Ectodermal cell (in vitro differentiated cells): ENCODE results near the gene FBXL14.

Experiments used
- H3K27ac ChIP-seq: 2 replicates; pipeline ENCODE4 v1.7.0; 2013; ENCODE audit warnings: mild to moderate bottlenecking, low read depth, low read length; ENCODE audit not compliant: insufficient read depth, poor library complexity, severe bottlenecking
- H3K27me3 ChIP-seq: 2 replicates; pipeline ENCODE4 v1.7.0; 2013; ENCODE audit warnings: mild to moderate bottlenecking, low read length; ENCODE audit not compliant: insufficient read depth, control insufficient read depth, poor library complexity, severe bottlenecking
- H3K36me3 ChIP-seq: one replicate; pipeline ENCODE4 v1.7.0; 2013; ENCODE audit warnings: low read length; ENCODE audit not compliant: control insufficient read depth, insufficient read depth
- H3K4me1 ChIP-seq: one replicate; pipeline ENCODE4 v1.7.0; 2013; ENCODE audit warnings: low read length; ENCODE audit not compliant: control insufficient read depth, insufficient read depth
- H3K4me3 ChIP-seq: 2 replicates; pipeline ENCODE4 v1.7.0; 2013; ENCODE audit warnings: low read depth, low read length, control low read depth; ENCODE audit not compliant: insufficient read depth
- H3K9me3 ChIP-seq: 2 replicates; pipeline ENCODE4 v1.7.0; 2013; ENCODE audit warnings: mild to moderate bottlenecking, low read length, moderate library complexity; ENCODE audit not compliant: control insufficient read depth
- WGBS, 2 experiments: methylation state at CpG; one replicate each; pipeline ENCODE4 v1.1.7; 2013; ENCODE audit warnings: missing lambda C conversion rate in 2 of 2; 5-methylcytosine and 5-hydroxymethylcytosine counted together

Gene FBXL14

DNA sequence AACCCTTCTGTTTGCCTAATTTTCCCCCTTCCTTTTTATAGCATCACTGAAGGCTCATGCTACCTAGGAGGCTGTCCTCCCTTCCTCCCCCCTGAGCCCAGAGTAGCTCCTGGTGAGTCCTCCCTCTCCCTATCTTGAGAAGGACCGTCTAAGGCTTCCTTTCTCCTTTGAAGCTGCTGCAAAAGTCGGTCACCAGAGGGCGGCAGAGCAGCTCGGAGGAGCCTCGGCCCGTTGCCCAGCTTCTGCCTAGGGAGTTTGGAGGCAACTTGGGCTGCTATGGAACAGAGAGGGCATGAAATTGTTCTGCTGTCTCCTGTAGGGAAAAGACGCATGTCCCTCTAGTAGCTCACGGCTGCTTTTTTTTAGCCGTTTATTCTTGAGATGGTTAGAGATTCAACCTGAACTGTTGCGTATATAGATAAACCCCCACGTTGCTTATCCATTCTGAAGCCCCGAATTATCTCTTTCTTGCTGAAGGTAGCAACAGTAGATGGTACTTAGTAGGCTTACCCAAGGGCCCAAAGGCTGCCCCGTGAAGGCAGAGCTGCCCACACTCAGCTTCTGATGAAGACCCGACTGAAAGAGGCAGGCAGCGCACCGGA, 40.3 kb upstream of the FBXL14 start:
- Histone ChIP-seq H3K27me3 (peaks cover 41% of the 10 kb centered on the region), H3K9me3 (no peaks in the 10 kb centered on the region), H3K4me1 (peaks cover 27% of the 10 kb centered on the region), H3K4me3 (no peak overlapping the region), H3K27ac (no peak overlapping the region), H3K36me3 (no peaks in the 10 kb centered on the region)
- WGBS, 2 experiments: 48 to 51% methylated on average over 16 of the region's 16 CpGs

DNA sequence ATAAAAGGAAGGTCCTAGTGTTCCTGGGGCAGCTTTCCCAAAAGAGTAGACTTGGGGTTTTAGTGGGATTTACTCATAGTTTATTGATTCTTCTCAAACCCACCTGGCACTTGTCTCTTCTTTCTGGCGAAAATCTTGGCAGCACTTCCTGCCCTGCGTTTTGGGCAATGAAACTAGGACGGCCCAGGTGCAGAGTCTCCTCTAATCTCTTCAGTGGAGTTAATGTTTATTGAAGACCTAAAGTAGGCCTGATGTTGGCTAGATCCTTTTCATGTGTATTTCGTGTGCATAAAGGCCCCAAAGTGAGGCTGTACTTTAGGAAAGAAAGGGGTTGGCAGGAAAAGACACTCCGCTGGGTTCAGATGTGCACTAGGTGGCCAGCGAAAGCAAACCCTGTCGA, 39.8 kb upstream of the FBXL14 start:
- Histone ChIP-seq H3K4me3 (no peak overlapping the region), H3K4me1 (peaks cover 33% of the 10 kb centered on the region), H3K9me3 (no peaks in the 10 kb centered on the region), H3K27me3 (peaks cover 46% of the 10 kb centered on the region), H3K27ac (no peak overlapping the region), H3K36me3 (no peaks in the 10 kb centered on the region)
- 75 to 77% methylated on average over 7 of the region's 7 CpGs for WGBS, 2 experiments

DNA sequence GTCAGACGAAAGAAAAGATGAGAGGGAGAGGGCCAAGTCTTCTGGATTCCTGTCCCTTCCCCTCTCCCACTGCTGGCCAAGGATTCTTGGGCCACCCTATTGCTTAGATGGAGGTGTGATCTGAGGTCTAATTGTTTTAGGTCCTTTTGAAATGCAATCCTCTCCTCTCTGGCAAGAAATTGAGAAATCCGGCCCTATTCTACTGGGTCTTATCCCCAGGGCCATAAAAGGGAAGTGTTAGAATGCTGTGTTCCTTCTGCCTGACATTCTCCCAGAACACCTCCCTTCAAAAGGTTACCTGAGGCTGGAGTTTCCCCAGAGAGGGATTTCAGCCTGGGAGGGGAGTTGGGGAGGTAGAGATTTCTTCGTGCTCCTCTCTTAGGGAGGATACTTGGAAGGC, 39.1 kb upstream of the FBXL14 start:
- 36 to 46% methylated on average over 1 to 3 of the region's 3 CpGs for WGBS, 2 experiments
- H3K4me1 ChIP-seq: peaks cover 38% of the 10 kb centered on the region
- H3K36me3 ChIP-seq: no peaks in the 10 kb centered on the region
- H3K9me3 ChIP-seq: no peaks in the 10 kb centered on the region
- peaks cover 53% of the 10 kb centered on the region for H3K27me3 ChIP-seq
- no peak overlapping the region for H3K4me3 ChIP-seq
- H3K27ac ChIP-seq: no peak overlapping the region

DNA sequence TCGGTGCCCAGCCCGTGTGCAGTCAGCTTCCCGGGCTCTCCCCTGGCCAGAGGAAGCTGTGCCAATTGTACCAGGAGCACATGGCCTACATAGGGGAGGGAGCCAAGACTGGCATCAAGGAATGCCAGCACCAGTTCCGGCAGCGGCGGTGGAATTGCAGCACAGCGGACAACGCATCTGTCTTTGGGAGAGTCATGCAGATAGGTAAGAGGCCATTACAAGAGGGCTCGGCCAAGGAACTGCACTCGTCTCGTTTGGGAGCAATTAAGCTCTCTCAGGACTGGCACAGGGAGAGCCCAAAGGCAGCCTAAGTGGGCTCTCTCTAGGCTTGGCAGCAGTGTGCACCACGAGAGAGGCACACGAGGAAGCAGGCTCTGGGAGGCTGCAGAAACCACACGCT, 38.3 kb upstream of the FBXL14 start:
- peaks cover 61% of the 10 kb centered on the region for H3K27me3 ChIP-seq
- WGBS, 2 experiments: 89 to 90% methylated on average over 14 of the region's 14 CpGs
- no peak overlapping the region for H3K27ac ChIP-seq

DNA sequence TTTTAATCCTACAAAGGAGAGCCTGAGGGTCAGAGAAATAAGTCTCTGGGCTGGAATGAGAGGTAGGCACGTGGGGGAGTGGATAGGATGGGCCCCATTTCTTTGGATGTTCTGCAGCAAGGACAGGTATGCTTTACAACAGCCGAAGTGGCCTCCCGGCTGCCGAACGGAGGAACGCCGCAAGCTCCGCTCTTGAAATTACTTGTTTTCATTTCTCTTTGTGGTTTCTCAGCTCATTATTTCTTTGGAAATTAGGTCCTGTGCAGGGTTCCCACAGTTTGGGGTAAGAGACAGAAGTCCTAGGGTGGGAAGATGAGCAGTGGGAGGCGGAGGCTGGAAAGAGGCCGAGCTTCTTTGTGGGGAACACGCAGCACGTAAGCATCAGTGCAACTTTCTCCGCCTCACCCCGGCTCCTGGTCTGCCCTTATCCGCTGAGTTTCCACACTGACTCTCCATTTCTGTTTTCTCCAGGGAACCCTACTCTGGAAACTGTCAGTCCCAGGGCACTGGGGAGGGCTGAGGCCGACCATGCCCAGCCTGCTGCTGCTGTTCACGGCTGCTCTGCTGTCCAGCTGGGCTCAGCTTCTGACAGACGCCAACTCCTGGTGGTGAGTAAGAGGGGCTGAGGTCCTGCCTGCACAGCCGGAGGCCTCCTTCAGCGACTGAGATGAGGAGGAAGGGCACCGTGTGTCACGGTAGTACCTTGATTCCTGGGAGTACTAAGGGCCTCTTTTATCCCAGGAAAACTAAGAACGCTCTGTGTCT, 36.6 kb upstream of the FBXL14 start:
- Histone ChIP-seq H3K27ac (no peak overlapping the region), H3K4me3 (peak overlapping the region; percentile 48), H3K27me3 (peaks cover 70% of the 10 kb centered on the region), H3K9me3 (no peaks in the 10 kb centered on the region), H3K36me3 (no peaks in the 10 kb centered on the region), H3K4me1 (peaks cover 38% of the 10 kb centered on the region)
- WGBS, 2 experiments: 8 to 10% methylated on average over 23 of the region's 23 CpGs

More for the DNA sequence above, 38.3 kb upstream of the FBXL14 start:
- H3K9me3 ChIP-seq: no peaks in the 10 kb centered on the region
- no peak overlapping the region for H3K4me3 ChIP-seq
- no peaks in the 10 kb centered on the region for H3K36me3 ChIP-seq
- peaks cover 38% of the 10 kb centered on the region for H3K4me1 ChIP-seq

DNA sequence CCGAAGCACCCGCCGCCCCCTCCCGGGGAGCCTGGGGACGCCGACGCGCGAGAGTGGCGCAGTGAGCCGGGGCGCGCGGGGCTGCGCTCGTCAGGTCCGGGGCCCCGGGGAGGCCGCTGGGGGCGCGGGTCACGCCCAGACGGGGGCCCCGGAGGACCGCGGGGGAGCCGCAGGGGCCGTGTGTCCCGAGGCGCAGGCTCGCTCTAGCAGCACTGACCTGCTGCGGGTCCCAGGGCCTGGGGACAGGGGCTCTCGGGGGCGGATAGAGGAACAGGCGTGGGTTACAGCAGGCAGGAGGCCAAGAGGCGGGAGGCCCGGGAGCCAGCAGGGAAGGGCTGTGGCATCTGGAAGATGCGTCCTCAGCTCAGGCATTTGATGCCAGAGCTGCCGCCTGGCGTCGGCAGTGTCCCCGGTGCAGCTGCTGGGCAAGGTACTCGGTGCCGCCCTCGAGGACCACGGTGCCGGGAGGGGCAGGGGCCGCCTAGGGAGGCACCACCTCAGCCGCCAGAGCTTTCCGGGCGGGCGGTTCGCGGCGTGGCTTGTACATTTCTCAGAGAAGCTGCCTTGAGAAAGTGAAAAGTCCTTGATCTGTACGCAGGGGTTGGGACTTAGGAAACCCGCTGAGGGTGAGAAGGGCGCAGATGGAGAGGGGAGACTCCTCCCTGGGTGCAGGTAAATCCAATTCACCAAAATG, 35.9 kb upstream of the FBXL14 start:
- no peaks in the 10 kb centered on the region for H3K36me3 ChIP-seq
- H3K27me3 ChIP-seq: peaks cover 70% of the 10 kb centered on the region
- peak overlapping the region; percentile 48 for H3K4me3 ChIP-seq
- H3K27ac ChIP-seq: no peak overlapping the region
- WGBS, 2 experiments: 1% methylated on average over 58 of the region's 58 CpGs
- H3K9me3 ChIP-seq: no peaks in the 10 kb centered on the region
- peaks cover 38% of the 10 kb centered on the region for H3K4me1 ChIP-seq

DNA sequence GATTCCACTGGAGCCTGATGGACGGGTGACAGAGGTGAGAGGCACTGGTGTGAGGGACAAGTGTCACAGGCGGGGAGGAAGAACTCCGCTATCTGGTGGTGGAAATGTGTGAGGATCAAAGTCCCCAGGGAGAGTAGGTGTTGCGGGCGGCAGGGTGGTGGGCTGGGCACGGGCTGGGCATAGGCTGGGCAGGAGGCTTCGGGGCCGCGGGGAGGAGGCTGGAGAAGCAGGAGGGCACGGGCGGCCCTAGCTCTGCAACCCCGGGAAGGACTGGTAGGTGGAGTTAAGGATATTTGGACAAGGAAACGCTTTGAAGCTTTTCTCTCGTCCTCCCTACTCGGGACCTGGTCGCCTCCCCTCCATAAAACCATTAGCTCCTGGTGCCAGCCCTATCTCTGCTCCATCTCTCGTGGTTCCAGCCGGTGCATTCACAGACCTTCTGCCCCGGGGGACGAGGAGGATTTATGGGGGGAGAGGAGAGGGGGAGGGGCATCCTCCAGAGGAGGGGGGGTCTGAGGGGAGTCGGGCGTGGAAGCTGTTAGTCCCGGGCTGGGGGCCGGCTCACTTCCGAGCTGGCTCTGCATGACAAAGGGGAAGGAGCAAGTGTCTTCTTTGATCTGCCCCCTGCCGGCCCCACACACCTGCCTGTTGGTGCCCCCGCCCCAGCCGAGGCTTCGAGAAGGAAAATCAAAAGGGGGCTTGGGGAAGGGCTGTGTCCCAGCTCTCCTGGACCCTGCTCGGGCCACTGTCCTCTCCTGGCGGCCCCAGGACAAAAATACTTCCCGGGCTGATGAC, 35.2 kb upstream of the FBXL14 start:
- Histone ChIP-seq H3K9me3 (no peaks in the 10 kb centered on the region), H3K4me3 (peak overlapping the region; percentile 48), H3K4me1 (peaks cover 38% of the 10 kb centered on the region), H3K27ac (no peak overlapping the region), H3K36me3 (no peaks in the 10 kb centered on the region), H3K27me3 (peaks cover 70% of the 10 kb centered on the region)
- 1% methylated on average over 28 to 32 of the region's 32 CpGs for WGBS, 2 experiments

DNA sequence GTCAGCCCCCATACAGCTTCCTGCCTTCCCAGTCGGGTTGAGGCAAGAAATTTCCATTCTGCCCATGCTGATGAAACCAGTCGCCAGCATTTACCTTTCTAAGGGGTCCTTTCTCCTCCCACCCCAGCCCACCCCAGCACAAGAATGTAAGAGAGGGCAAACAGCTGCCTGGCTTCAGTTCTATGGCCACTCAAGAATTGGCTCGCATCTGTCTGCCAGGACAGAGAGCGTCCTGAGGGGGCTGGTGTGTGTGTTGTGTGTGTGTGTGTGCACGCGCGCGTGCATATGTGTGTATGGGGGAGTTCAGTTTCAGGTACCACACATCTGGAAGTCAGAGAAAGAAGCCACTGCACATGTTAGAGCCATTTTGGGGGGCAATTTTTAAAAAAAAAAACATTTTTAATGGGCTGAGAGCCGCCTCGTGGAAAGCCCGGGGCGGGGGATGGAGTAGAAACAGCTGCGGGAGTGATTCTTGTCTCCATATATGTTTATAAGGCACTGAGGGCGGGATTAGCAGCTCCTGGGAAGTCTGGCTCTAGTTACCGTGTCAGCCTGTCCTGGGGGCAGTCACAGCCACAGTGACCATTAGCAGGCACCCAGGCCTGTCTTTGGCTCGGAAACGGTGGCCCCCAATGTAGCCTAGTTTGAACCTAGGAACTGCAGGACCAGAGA, 34.4 kb upstream of the FBXL14 start, which contains the start of gene WNT5B:
WNT5B (plus strand) TSS at position 566 of the 672 bp plus-strand sequence. CDS start 2,124 bp downstream, outside the sequence.
- WGBS, 2 experiments: 14 to 15% methylated on average over 17 of the region's 17 CpGs
- no peaks in the 10 kb centered on the region for H3K36me3 ChIP-seq
- H3K27ac ChIP-seq: no peak within 1 kb of the TSS
- H3K27me3 ChIP-seq: peaks cover 70% of the 10 kb centered on the region
- H3K4me3 ChIP-seq: peak within 1 kb of the TSS; percentile 48
- H3K9me3 ChIP-seq: no peaks in the 10 kb centered on the region
- peaks cover 35% of the 10 kb centered on the region for H3K4me1 ChIP-seq

DNA sequence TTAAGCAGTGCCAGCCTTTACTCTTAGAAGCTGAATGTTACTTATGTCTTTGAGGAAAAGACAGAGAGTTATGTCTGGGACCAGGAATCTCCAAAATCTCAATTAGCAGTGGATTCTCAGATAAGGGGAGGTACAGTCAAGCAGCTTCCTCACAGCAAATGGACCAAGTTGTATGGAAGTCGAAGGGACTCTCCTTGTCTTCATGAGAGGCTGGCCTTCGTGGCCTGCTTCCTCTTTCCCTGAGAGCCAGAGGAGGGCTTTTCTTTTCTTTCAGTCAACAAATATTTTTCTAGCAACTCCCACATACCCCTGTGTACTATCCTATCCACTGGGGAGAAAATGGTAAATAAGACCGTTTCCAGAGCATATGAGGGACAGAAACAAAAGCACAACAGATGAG, 28.0 kb upstream of the FBXL14 start:
- no peaks in the 10 kb centered on the region for H3K4me1 ChIP-seq
- WGBS, 2 experiments: 87% methylated on average over 3 of the region's 3 CpGs
- no peaks in the 10 kb centered on the region for H3K9me3 ChIP-seq
- H3K27ac ChIP-seq: no peak overlapping the region
- peaks cover 6% of the 10 kb centered on the region for H3K27me3 ChIP-seq
- H3K36me3 ChIP-seq: no peaks in the 10 kb centered on the region
- no peak overlapping the region for H3K4me3 ChIP-seq
